Measurements from ENCODE around the gene FBLN1. TPM values are rescaled to one million over a fixed set of nuclear protein-coding genes. Genes with fewer than 3 reads are reported as not detected.
A peak's percentile ranks its signal among the peaks of the same experiment; 100 is the strongest.

FBLN1 gene
- total RNA-seq, 1 donor from 2014 or later: 238 TPM

DNA sequence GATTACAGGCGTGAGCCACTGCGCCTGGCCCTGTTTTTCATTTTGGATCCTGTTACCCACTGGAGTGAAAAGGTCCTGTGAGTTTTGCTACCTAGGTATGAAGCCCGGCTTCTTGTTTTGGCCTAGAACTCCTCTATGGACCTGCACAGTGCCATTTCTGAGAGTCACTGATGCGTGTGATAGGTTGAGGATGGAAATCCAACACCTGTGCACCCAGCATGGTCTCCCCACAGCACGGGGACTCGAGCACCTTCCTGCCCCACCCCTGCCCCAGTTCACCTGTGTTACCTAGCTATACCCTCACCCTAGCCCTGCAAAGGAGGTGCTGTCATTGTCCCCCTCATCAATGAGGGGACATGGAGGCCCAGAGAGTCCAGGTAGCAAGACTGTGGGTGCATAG is 5.1 kb downstream of the FBLN1 start:
- Mint-ChIP-seq H3K9me3 (ENCODE audit: unreplicated experiment) (no peaks in the 10 kb centered on the region), H3K27me3 (ENCODE audit: unreplicated experiment) (peaks cover 2% of the 10 kb centered on the region), H3K4me1 (ENCODE audit: unreplicated experiment) (peaks cover 61% of the 10 kb centered on the region), H3K27ac (ENCODE audit: unreplicated experiment) (no peak overlapping the region), H3K36me3 (ENCODE audit: low read depth, unreplicated experiment) (peaks cover 8% of the 10 kb centered on the region), H3K4me3 (ENCODE audit: unreplicated experiment) (no peak overlapping the region)
- DNase-seq (ENCODE audit: low spot score): no peak
- TF ChIP-seq, protein P1, sequence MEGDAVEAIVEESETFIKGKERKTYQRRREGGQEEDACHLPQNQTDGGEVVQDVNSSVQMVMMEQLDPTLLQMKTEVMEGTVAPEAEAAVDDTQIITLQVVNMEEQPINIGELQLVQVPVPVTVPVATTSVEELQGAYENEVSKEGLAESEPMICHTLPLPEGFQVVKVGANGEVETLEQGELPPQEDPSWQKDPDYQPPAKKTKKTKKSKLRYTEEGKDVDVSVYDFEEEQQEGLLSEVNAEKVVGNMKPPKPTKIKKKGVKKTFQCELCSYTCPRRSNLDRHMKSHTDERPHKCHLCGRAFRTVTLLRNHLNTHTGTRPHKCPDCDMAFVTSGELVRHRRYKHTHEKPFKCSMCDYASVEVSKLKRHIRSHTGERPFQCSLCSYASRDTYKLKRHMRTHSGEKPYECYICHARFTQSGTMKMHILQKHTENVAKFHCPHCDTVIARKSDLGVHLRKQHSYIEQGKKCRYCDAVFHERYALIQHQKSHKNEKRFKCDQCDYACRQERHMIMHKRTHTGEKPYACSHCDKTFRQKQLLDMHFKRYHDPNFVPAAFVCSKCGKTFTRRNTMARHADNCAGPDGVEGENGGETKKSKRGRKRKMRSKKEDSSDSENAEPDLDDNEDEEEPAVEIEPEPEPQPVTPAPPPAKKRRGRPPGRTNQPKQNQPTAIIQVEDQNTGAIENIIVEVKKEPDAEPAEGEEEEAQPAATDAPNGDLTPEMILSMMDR (IDR thresholded peaks at IDR 0.05; ENCODE audit: unreplicated experiment): no peak

DNA sequence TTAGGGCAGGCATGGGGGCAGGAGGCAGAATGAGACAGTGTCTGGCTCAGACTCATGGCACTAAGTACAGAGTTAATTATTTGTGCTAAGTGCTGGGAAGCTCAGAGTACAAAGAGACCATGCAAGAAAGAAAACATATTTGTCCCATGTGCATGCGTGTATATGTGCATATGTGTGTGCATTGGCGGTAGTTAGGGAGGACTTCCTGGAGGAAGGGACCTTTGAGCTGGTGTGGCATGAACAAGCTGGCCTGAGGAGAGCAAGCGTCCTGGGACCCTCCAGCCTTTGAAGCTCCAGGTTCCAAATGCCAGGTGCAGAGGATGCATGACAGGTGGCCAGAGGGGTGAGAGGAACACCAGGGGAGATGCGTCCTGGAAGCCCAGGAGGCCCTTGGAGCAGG is 6.1 kb downstream of the FBLN1 start:
- Mint-ChIP-seq H3K27ac (ENCODE audit: unreplicated experiment) (no peak overlapping the region), H3K27me3 (ENCODE audit: unreplicated experiment) (peaks cover 3% of the 10 kb centered on the region), H3K9me3 (ENCODE audit: unreplicated experiment) (no peaks in the 10 kb centered on the region), H3K4me1 (ENCODE audit: unreplicated experiment) (peaks cover 63% of the 10 kb centered on the region), H3K36me3 (ENCODE audit: low read depth, unreplicated experiment) (peaks cover 8% of the 10 kb centered on the region), H3K4me3 (ENCODE audit: unreplicated experiment) (no peak overlapping the region)
- no peak for DNase-seq (ENCODE audit: low spot score)
- TF ChIP-seq, protein P1 (IDR thresholded peaks at IDR 0.05; ENCODE audit: unreplicated experiment): no peak

DNA sequence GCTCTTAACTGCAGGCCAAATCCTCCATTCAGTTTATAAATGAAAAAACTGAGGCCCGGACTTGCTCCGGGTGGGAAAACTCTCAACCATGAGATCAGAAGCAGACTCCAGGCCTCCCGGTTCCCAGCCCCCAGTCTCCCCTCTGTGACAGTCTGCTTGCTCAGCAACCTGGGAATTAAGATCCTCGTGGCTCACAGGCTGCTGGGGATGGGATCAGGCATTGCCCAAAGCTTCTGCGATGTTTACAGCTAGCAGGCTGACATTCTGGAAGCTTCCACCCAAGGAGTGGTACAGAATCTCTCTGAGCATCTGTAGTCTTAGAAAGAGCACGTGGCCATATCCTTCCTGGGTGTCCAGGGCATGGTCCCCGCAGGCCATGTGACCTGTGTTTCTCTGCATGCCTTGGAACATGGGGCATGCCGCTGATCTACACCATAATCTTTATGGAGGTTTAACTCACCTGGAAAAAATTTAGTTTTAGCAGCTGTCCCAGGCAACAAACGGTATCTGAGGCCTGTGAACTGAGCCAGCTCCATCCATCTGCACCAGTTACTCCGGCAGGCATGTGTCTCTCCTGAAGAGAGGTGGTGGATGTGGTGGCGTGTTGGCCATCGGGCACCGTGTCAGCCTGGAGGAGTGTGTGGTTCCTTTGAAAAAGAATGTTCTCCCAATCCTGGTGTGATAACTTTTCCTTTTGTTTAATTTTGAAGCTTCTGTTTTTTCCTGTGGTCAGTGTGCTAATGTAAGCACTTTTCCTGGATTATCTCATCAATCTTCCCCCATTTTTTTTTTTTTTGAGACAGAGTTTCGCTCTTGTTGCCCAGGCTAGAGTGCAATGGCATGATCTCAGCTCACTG is 7.9 kb downstream of the FBLN1 start:
- TF ChIP-seq, protein P1 (IDR thresholded peaks at IDR 0.05; ENCODE audit: unreplicated experiment): no peak
- H3K27ac Mint-ChIP-seq (ENCODE audit: unreplicated experiment): no peak overlapping the region
- no peak for DNase-seq (ENCODE audit: low spot score)
- H3K9me3 Mint-ChIP-seq (ENCODE audit: unreplicated experiment): no peaks in the 10 kb centered on the region
- H3K36me3 Mint-ChIP-seq (ENCODE audit: low read depth, unreplicated experiment): peaks cover 5% of the 10 kb centered on the region
- H3K4me1 Mint-ChIP-seq (ENCODE audit: unreplicated experiment): peaks cover 48% of the 10 kb centered on the region
- H3K4me3 Mint-ChIP-seq (ENCODE audit: unreplicated experiment): peak overlapping the region; percentile 25
- H3K27me3 Mint-ChIP-seq (ENCODE audit: unreplicated experiment): peaks cover 4% of the 10 kb centered on the region

DNA sequence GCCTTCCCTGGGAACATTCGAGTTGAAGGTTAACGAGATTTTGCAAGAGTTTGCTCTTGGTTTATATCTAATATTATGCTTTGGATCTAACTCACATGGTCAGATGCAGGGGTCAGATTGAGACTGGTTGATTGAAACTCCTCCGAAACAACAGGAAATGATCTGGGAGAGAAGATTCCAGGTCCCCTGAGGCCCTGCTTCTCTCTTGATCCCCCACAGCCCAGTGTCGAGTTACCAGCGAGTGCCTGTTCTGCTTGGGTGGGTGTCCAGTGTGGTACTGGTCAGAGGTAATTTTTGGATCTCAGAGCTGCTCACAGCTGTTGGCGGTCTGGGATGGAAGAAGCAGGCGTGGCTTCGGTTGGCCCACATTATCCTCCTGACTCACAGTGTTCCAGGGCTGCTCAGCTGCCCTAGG is 9.2 kb downstream of the FBLN1 start:
- H3K27ac Mint-ChIP-seq (ENCODE audit: unreplicated experiment): peak overlapping the region; percentile 73
- no peak for DNase-seq (ENCODE audit: low spot score)
- TF ChIP-seq, protein P1 (IDR thresholded peaks at IDR 0.05; ENCODE audit: unreplicated experiment): no peak

DNA sequence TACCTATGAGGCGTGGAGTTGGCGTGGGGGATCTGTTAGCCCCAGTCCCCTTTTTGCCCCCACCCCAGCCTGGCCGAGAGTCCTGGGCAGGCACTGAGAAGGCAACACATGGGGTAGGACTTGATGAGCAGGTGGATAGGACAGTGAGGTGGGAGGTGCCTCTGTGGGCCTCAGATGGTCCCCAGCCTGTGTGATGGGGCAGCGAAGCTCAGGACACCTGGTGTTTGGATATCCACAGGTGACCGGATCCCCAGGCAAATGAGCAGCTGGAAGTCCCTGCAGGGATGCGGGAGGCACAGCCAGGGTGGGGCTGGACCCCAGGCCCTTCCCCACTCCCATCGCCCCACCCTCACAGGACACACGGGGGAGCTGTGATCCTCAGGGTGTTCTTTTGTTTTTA is 9.7 kb downstream of the FBLN1 start:
- no peaks in the 10 kb centered on the region for H3K9me3 Mint-ChIP-seq (ENCODE audit: unreplicated experiment)
- peaks cover 9% of the 10 kb centered on the region for H3K27me3 Mint-ChIP-seq (ENCODE audit: unreplicated experiment)
- peaks cover 41% of the 10 kb centered on the region for H3K4me1 Mint-ChIP-seq (ENCODE audit: unreplicated experiment)
- no peak overlapping the region for H3K4me3 Mint-ChIP-seq (ENCODE audit: unreplicated experiment)
- H3K36me3 Mint-ChIP-seq (ENCODE audit: low read depth, unreplicated experiment): peaks cover 5% of the 10 kb centered on the region
- TF ChIP-seq, protein P1 (IDR thresholded peaks at IDR 0.05; ENCODE audit: unreplicated experiment): no peak
- no peak overlapping the region for H3K27ac Mint-ChIP-seq (ENCODE audit: unreplicated experiment)
- no peak for DNase-seq (ENCODE audit: low spot score)

More for the DNA sequence above, 9.2 kb downstream of the FBLN1 start:
- Mint-ChIP-seq H3K27me3 (ENCODE audit: unreplicated experiment) (peaks cover 9% of the 10 kb centered on the region), H3K4me1 (ENCODE audit: unreplicated experiment) (peaks cover 45% of the 10 kb centered on the region), H3K4me3 (ENCODE audit: unreplicated experiment) (no peak overlapping the region), H3K9me3 (ENCODE audit: unreplicated experiment) (no peaks in the 10 kb centered on the region), H3K36me3 (ENCODE audit: low read depth, unreplicated experiment) (peaks cover 5% of the 10 kb centered on the region)

Data from endothelial cell (in vitro differentiated cells).